Epithelial cell of proximal tubule (primary cell): Measurements from ENCODE around the gene SYMPK. TPM values are rescaled to one million over a fixed set of nuclear protein-coding genes. Genes with fewer than 3 reads are reported as not detected.

Experiments
- DNase-seq: peaks from one replicate; pipeline ENCODE4 v3.0.0-alpha.2; 2011; ENCODE audit warnings: low read depth
- H3K4me3 ChIP-seq: 2 replicates; pipeline ENCODE4 v1.5.1; 2011; ENCODE audit warnings: low read depth, mild to moderate bottlenecking, low read length
- total RNA-seq: library from RNA; depleted of rRNA; stranded (reverse); fragments of >200 nt; gene quantifications from 2 replicates; pipeline ENCODE4 v1.2.3, GENCODE V29; 2015
- TF ChIP-seq, protein P1 (sequence below): conservative IDR thresholded peaks from 2 replicates; pipeline ENCODE4 v1.5.1; 2012; ENCODE audit warnings: low read depth, mild to moderate bottlenecking, low read length

SYMPK gene
- total RNA-seq, 1 donor from 2014 or later = 22.9 TPM

DNA sequence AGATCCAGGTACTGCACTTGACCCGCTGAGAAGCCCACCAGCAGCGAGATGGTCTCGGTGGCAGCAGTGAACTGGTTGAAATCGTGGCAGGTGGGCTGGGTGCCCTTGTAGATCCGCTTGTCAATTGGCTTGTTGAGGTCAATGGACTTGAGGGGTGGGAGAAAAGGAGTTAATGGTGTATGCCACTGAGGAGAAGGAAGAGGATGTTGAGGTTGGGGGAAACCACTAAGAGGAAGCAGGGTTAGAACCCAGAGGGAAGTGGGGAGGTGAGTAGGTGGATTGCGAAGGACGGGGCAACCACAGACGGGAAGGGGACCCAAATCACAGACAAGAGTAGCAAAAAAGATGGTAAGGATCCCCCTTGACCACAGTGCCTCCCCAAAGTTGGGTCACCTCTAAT, 72.0 kb downstream of the SYMPK start:
- TF ChIP-seq, protein P1, sequence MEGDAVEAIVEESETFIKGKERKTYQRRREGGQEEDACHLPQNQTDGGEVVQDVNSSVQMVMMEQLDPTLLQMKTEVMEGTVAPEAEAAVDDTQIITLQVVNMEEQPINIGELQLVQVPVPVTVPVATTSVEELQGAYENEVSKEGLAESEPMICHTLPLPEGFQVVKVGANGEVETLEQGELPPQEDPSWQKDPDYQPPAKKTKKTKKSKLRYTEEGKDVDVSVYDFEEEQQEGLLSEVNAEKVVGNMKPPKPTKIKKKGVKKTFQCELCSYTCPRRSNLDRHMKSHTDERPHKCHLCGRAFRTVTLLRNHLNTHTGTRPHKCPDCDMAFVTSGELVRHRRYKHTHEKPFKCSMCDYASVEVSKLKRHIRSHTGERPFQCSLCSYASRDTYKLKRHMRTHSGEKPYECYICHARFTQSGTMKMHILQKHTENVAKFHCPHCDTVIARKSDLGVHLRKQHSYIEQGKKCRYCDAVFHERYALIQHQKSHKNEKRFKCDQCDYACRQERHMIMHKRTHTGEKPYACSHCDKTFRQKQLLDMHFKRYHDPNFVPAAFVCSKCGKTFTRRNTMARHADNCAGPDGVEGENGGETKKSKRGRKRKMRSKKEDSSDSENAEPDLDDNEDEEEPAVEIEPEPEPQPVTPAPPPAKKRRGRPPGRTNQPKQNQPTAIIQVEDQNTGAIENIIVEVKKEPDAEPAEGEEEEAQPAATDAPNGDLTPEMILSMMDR = no peak
- DNase-seq = no peak
- H3K4me3 ChIP-seq = peak overlapping the region; percentile 97

DNA sequence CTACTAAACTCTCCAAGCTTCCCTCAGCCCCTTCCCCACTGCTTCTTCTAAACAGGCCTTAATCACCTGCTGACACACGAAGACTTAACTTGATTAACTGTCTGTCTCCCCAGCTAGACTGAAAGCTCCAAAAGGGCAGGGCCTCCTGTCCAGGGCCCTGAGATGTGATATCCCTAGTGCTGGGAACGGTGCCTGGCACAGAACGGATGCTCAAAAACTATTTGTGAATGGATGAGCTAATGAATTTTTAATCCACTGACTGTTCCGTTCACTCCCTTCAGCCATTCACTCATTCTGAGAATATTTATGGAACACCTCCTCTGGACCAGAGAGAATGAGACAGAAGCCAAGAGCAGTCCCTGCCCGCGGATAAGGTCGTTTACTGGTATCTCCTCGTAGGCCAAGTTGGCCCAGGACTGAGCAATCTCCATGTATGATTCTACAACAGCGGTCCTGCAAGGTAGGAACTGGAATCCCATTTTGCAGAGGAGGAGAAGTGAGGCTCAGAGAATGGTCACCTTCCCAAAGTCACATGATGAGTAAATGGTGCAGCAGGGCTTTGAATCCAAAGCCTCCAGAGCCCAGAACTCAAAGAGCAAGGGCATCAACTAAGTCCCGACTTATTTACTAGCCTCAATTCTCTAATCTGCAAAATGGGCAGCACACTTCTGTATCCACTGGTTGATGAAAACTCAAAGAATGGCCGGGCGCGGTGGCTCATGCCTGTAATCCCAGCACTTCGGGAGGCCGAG, 73.7 kb downstream of the SYMPK start:
- no peak overlapping the region for H3K4me3 ChIP-seq
- no peak for DNase-seq
- TF ChIP-seq, protein P1 = no peak

DNA sequence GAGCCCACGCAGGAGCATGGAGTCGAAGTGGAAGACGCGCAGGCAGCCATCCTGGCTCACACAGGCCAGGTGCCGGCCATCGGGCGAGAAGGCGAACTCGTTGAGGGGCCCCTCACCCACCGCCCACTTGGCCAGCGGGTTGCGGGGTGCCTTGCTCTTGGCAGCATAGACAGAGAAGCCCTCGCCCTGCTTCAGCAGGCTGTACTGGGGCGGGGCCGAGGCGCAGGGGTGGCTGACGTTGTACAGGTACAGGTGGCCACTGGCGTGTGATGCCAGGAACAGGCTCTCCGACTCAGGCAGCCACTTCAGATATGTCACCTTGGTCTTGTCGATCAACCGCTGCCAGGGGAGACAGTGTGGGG, 76.4 kb downstream of the SYMPK start:
- TF ChIP-seq, protein P1 = no peak
- DNase-seq = no peak
- no peak overlapping the region for H3K4me3 ChIP-seq

DNA sequence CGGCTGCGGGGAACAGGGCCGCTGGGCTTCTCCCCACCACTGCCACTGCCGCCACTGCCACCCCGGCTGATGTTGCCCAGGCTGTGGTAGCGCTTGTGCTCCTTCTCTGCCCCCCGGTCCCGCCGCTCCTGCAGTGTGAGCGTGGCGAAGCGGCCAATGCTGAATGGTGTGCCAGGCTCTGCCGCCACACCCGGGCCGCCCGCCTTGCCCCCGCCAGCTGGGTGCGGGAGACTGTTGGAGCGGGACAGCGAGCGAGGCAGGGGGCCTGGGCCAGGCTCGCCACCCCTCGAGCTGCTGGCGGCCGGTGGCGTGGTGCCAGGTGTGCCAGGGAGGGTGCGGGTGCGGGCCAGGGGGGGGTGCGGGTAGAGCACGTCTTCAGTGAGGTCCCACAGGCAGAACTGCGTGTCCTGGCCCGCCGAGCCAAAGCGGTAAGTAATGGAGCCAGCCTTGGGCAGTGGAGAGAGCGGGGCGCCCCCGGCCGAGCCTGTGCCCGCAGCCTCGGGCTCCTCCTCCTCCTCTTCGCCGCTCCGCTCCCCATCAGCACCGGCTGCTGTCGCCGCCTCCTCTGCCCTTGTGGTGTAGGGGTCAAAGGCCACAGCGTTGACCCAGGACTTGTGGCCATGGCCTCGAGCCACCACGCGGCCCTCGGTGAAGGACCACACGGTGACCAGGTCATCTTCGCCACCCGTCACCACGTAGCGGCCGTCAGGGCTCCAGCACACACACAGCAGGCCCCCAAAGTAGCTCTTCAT, 77.0 kb downstream of the SYMPK start:
- no peak for DNase-seq
- TF ChIP-seq, protein P1 = no peak
- no peak overlapping the region for H3K4me3 ChIP-seq

DNA sequence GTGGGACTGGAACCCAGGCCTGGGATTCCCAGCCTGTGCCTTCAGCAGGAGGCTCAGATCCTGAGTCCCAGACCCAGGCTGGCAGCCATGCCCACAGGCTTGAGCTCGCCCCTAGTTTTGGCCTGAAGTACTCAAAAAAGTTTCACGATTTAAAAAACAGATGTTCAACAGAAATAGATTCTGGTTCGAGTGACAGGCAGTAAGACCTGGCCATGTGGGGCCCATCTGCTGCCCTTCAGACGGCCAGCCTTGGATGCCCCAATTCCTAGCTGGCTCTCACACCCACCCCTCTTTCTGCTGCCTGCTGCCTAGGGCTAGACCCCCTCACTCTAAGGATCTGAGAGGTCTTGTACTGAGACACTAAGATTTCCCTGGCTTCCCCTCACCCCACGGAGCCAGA, 77.8 kb downstream of the SYMPK start:
- TF ChIP-seq, protein P1 = no peak
- no peak for DNase-seq
- H3K4me3 ChIP-seq = no peak overlapping the region

DNA sequence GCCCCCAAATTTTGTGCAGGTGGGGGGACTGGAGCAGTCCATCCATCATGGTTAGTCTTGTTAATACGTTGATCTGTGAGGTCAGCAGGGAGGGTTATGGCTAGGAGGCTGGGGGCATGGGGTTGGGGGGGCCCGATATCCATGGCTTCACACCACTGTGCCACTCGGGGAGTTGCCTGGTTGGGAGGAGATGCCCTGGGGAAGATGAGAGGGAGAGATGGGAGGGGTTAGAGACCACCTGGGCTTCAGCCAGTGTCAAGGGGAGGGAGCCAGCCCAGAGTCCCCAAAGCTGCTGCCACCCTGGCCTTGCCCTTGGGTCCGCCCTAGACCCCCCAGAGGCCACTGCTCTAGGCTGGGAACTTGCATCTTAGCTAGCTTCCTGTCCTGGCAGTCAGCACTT, 78.9 kb downstream of the SYMPK start:
- no peak for DNase-seq
- no peak overlapping the region for H3K4me3 ChIP-seq
- TF ChIP-seq, protein P1 = no peak
